GM19455 (cell line): ENCODE measurements around the gene SNX15.
"Not testable (repeated sequence)": the region's sequence is repeated elsewhere in the genome, so short reads cannot be mapped to it uniquely, and the experiment has no call there.

Source experiments
- ATAC-seq: cut with Tn5 transposase; IDR thresholded peaks from one replicate; pipeline ENCODE4 v1.9.1; 2021; ENCODE audit not compliant: unreplicated experiment

The SNX15 gene

DNA sequence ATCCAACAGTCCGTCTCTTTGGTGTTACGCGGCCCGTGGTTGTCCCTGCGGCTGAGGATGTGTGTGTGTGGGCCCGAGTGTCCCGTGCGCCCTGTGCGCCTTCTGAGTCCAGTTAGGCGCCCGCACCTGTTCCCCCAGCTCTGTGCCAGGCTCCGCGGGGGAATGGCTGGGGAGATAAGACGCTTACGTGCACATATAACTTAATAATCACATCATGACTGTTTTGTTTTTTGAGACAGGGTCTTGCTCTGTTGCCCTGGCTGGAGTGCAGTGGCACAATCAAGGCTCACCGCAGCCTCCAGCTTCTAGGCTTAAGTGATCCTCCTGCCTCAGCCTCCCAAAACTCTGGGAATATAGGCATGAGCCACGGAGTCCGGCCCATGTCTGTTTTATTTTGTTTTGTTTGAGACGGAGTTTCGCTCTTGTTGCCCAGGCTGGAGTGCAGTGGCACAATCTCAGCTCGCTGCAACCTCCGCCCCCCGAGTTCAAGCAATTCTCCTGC, 12.5 kb upstream of the SNX15 start:
- ATAC-seq: no peak

DNA sequence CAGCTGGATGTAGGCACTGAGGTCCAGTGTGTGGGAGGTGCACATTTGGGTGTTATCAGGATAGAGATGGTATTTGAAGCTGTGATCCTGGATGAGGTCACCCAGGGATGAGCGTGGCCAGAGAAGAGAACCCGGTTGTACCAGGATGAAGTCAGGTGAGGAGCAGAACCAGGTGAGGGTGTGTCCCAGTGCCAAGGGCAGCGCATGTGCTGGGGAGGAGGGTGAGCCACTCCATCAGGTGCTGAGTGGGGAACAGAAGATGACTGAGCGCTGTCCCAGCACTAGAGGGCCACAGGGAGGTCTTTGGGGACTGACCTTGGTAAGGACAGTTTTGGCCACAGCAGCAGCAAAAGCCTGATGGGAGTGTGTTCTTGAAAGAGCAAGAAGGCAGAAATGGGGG, 10.5 kb upstream of the SNX15 start:
- ATAC-seq: no peak

DNA sequence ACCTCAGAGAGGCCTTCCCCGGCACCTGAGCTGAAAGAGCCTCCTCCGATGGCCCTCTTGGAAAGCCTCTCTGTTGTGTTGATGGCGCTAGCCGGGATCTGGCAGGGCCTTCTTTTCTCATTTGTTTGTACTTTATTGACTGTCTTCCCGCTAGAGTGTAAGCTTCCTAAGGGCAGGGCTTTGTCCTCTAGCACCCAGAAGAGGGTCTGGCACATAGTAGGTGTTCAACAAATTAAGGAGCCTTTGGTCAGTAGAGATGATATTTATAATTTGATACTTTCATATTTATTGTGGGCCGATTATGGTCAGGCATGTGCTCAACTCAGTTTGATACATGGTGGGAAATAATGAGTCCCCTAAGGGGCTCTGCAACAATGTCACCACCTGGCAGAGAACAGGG, 9.3 kb upstream of the SNX15 start:
- no peak for ATAC-seq

DNA sequence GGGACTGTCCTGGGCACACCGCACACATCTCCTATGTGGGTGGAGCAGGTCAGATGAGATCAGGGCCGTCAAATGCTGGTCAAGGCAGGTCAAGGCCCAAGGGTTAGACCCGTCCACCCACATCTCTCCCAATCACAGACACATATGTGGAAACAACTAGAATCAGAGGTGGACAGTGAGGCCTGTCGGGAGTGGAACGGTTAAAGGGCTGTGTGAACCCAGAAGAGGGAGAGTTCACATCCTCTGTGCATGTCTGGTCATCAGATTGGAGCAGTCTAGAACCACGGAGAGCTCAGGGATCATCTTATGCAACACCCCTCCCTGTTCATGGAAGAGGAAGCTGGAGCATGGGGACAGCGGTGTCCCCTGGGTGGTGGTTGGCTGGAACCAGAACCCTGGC, 7.4 kb upstream of the SNX15 start:
- no peak for ATAC-seq

DNA sequence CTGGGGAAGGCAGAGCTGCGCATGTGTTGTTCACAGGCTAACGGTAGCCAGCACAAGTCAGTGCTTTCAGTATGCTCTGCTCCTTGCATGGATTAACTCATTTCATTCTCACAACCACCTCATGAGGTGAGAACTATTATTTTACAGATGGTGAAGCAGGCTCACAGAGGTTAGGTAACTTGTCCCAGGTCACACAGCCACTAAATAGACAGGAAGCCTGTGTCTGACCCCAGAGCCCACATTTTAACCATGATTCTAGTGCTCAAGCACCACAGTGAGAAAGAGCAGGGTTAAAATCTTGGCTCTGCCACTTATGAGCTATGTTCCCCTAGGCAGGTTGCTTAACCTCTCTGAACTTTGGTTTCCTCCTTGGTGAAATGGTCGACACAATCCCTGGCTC, 6.2 kb upstream of the SNX15 start:
- no peak for ATAC-seq

DNA sequence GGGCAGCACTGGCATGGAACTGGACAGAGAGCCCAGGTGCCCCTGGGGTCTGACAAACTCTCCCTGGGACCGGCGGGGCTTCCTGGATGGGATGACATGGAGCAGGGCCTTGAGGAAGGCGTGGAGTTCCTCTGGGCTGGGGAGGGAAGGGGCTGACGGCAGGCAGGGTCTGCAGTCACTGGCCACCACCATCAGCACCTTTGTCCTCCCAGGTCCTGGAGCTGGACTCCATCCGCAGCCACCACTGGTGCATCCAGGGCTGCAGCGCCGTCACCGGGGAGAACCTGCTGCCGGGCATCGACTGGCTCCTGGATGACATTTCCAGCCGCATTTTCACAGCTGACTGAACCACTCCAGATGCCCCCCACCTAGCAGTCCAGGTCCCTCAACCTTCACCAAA, 5.7 kb upstream of the SNX15 start:
- no peak for ATAC-seq

DNA sequence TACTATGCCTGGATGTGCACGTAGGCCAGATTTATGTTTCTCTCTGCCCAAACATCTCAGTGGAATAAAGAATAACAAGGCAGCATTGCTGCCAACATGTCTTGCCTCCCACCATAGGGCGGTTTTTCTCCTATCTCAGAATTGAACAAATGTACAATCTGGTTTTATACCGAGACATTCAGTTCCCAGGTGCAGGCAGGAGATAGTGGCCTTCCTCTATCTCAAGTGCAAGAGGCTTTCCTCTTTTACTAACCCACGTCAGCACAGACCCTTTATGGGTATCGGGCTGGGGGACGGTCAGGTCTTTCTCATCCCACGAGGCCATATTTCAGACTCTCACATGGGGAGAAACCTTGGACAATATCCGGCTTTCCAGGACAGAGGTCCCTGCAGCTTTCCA, 3.7 kb upstream of the SNX15 start:
- ATAC-seq: not testable (repeated sequence)

DNA sequence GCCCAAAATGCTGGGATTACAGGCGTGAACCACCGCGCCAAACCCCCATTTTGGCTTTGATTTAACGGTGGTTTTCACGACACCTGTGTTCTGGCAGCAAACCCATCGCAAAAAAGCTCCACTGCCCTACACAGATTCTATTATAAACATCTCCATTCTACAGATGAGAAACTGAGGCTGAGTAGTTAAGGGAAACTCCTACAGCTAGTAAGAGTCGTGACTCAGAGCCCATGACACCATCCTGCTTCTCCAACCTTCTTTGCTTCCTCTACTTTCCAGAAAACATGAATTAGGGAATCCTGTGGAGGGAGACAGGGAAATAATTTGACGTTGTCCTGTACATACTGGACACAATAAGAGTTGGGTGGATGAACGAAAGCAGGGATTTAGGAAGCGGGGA, 429 bp upstream of the SNX15 start:
- no peak for ATAC-seq

DNA sequence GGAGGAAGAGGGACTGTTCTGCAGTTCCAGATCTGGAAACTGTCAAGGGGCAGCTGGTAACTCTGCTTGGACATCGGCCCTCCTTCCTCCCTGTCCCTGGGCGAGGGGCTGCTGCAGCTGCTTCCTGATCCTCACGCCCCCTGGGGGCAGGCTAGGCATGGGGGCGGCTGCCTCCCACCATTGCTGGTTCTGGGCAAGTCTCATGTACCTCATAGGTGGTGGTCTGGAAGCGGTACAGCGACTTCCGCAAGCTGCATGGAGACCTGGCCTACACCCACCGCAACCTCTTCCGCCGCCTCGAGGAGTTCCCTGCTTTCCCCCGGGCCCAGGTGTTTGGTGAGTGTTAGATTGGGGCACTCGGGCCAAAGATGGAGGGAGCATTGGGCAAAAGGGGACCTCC, 5.0 kb downstream of the SNX15 start:
- no peak for ATAC-seq

DNA sequence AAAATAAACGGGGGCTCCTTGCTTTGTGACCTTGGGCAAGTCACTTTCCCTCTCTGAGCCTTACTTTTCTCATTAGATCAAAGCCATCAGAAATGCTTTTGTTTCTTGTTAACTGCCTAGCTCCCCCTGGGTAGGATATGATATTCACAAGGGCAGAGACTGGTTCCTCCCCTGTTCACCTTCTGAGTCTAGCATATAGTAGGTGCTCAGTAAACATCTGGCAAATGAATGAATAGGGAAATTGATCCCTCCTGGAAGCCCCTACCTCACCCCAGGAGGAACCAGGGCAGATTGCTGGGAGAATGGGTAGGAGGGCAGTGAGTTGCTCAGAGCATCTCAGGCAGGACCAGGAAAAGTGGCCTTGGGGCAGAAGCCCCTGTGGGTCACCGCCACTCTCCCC, 7.2 kb downstream of the SNX15 start:
- no peak for ATAC-seq

DNA sequence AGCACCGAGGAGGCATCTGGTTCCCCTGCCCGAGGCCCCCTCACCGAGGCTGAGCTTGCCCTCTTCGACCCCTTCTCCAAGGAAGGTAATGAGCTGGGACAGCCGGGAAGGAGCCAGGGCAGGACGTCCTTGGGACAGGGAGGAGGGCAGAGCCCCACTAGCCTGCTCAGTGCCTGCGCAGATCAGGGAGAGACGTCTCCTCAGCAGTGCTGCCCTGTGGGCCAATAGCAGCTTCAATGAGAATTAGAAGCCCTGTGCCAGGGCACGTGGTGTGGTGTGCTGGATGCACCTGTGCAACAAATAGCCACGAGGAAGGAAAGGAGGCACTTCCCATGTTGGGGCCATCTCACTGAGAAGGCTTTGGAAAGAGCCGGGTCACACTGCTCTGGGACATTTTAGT, 8.3 kb downstream of the SNX15 start:
- ATAC-seq: no peak

DNA sequence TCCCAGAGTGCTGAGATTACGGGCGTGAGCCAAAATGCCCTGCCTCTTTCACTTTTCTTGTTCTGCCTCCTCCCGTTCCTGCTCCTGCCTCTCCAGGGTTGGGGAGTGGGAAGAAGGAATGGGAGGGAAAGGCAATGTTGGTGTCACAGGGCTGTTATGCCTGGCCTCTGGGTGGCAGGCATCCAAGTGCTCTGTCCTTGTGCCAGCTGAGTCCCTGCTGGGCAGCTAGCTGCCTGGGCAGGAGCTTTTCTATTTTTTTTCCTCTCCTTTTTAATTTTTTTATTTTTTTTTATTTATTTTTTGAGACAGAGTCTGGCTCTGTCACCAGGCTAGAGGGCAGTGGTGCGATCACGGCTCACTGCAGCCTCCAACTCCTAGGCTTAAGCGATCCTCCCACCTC, 9.7 kb downstream of the SNX15 start:
- no peak for ATAC-seq

DNA sequence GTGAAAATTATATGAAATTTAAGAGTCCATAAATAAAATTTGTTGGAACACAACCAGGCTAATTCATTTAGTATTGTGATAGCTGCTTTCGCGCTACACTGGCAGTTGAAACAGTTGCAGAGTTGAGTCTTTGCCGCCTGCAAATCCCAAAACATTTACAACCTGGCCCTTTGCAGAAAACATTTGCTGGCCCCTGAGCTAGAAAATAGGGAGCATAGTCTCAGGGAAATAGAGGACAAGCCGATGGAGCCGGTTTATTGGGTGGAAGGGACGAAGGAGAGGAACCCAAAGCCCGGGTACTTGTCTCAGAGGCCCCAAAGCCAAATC, 13.2 kb downstream of the SNX15 start:
- ATAC-seq: no peak

DNA sequence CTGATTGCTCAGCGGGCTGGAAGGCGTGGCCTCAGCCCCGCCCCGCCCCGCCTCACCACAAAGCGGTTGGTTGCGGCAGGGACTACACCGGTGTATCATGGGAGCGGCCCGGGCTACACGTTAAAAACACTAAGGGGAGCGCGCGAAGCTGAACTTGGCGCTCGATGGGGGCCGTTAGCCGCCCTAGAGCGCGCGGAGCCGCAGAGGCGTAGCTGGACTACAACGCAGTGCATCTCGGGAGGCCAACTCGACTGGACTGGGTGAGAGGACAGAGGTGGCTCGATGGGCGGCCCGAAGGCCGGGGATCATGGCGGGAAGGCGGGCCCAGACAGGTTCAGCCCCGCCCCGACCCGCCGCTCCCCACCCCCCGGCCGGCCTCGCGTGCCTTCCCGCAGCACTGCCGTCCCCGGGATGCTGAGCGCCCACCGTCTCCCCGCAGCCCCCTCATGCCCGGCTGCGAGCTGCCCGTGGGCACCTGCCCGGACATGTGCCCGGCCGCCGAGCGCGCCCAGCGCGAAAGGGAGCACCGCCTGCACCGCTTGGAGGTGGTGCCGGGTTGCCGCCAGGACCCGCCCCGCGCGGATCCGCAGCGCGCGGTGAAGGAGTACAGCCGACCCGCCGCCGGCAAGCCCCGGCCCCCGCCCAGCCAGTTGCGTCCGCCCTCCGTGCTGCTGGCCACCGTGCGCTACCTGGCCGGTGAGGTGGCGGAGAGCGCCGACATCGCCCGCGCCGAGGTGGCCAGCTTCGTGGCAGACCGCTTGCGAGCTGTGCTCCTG, 13.8 kb downstream of the SNX15 start, which contains the start of gene SAC3D1:
Gene SAC3D1, plus strand, starts transcription at position 364 of the 776 bp plus-strand sequence. Its CDS starts 83 bp downstream, at position 447.
- ATAC-seq: peak; percentile 86

DNA sequence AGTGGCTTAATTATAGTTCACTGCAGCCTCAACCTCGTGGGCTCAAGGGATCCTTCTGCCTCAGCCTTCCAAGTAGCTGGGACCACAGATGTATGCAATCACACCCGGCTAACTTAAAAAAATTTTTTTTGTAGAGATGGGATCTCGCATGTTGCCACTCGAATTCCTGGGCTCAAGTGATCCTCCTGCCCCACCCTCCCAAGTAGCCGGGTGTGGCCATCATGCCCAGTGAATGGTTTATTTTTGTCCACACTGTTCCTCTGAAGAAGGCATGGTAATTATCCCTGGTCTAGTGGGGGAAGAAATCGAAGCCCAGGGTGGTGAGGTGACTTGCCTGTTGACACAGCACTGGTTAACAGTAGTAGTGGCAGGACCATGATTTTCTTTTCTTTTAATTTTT, 15.7 kb downstream of the SNX15 start:
- ATAC-seq: no peak

DNA sequence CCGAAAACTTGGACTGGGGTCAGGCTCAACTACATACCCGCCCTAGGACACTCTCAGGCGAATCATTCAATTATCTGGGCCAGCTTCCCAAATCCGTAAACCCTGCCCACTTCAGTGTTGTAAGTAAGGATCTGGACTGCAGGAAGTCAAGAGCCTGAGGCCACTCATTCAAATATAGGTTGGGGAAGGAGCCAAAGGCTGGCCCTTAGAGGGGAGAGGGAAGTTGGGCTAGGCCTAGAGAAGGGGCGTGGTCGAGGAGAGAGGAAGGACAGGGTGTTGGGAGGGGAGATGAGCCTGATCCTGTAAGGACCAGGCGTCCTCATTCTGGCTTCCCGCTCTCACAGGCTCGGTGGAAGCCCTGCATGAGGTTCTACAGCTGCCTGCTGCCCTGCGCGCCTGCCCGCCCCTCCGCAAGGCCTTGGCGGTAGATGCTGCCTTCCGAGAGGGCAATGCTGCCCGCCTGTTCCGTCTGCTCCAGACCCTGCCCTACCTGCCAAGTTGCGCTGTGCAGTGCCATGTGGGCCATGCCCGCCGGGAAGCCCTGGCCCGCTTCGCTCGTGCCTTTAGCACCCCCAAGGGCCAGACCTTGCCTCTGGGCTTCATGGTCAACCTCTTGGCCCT, 16.8 kb downstream of the SNX15 start:
- ATAC-seq: no peak

DNA sequence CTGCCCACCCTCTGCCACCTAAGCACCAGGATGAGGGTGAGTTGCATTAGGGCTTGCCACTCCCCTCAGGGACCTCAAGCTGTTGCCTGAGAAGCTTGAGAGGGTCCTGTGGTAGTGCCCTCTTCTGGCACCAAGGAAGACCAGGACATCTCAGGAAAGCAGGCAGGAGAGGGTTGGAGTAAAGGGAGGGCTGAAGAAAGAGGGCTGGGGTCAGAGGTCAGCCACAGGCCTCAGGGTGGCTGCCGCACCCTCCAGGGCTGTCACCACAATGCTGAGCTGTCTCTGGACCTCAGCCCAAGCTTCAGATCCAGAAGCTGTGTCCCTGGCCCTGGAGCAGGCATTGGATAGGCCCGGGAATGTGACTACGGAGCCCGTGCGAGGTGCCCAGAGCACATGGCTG, 17.8 kb downstream of the SNX15 start:
- ATAC-seq: no peak

DNA sequence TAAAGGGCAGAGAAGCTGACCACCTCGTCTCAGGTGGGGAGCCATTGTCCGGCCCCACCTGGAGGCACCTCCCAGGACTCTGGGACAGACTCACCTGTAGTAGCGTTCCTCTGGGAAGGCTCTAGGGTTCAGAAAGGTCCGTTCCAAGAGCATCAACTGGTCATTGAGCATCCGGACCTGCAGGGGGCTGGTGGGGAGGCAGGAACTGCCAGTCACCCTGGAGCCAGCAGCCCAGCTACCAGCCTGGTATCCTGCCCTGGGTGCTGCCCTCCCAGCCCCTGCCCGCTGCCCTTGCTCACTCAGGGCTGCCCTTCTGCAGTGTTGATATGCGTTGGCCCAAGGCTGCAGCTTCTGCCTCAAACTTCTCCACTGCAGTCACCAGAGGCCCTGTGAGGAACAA, 18.5 kb downstream of the SNX15 start:
- ATAC-seq: no peak

DNA sequence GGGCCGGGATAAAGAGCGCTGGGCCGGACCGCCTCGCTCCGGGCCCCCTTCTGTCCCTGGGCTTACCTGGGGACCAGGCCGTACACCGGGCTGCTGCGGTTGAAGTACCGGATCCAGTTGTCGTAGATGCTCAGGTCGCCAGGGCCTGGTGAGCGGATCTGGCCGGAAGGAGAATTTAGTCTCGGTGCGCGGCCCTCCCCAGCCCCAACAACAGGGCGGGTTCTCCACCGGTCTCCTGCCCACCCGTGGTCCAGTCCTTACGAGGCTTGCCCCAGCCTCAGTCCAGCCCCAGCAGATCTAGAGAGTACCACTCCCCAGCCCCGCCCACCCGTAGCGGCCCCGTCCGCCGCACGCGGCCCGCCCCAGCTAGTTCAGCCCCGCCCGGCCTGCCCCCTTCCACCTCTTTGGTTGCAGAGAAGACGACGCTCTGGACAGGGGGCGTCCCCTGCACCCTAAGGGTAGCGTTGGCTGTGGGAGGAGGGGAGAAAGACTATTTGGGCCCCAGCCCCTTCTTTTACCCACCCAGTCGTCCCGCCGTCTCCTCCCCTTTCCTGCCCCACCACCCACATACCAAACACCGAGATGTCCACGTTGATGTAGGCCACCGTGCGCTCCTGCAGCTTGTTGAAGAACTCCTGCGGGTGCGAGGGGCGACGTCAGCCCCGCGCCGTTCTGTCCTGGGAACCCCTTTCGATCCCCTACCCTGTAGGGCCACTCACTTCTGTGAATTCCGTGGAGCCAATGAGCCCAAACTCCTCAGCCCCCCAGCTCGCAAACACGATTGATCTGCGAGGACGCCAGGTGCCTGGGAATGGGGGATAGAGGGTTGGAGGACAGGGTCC, 20.6 kb downstream of the SNX15 start:
- ATAC-seq: no peak

DNA sequence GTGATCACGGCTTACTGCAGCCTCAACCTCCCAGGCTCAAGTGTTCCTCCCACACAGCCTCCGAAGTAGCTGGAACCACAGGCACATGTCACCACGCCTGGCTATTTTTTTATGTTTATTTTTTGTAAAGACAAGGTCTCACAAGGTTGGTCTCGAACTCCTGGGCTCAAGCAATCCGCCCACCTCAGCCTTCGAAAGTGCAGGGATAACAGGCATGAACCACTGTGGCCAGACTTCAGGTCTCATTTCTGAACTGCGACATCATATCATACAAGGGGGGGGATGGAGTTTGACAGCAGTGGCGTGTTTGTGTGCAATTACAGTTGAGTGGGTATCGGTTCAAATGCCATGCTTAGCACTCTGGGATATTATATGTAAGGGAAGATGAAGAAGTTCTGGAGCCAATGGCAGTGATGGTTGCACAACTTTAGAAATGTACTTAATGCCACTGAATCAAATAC, 24.2 kb downstream of the SNX15 start:
- no peak for ATAC-seq

DNA sequence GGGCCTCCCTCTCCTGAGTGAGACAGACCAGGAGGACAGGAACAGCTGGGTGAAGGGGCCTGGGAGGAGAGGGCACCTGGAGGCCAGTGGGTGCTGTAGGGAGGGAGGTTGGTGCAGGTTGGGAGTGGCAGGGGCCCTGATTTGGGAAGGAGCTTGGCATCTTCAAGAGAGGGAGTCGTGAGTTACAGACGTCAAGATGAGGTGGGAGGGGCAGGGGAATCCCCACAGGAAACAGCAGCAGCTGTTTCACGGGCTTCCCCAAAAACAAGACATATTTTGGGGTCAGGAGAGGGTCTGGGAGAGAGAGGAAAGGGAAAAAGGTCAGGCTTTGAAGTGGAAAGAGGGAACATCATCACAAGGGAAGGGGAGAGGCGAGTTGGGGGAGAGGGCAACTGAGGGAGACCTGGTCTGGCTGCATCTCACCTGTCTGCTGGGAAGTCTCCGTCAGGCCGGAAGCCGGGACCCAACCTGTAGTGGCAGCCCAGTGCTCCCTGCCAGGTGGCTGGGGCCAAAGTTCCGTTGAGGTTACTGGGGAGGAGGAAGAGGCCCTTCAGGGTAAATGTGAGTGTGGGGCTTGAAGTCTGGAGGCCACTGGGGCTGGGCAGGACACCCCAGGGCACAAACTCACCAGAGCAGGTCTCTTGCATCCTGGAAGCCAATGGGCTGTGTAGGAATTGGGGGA, 26.7 kb downstream of the SNX15 start:
- ATAC-seq: no peak
